SK-N-SH treated with all-trans-retinoic acid at 6 μM for 48 hours (cell line): ENCODE data around the gene LINGO1.

Source experiments
- ATAC-seq: fragments of 200-7000 bp; cut with Tn5 transposase; 3 replicates; pipeline ENCODE4 v1.9.1; 2020; ENCODE audit warnings: mild to moderate bottlenecking, moderate library complexity
- ARNTL ChIP-seq: fragments of 450-650 bp; formaldehyde crosslinking; IDR thresholded peaks from 2 replicates; pipeline ENCODE4 v1.5.0; 2020; ENCODE audit warnings: low read depth, mild to moderate bottlenecking, moderate library complexity, borderline replicate concordance
- BACH2 ChIP-seq: fragments of 250-450 bp; sonication (Bioruptor Pico); IDR thresholded peaks from 2 replicates; pipeline ENCODE4 v1.9.0; 2021; ENCODE audit warnings: mild to moderate bottlenecking, borderline replicate concordance
- CSDC2 ChIP-seq: fragments of 250-450 bp; sonication (Bioruptor Pico); IDR thresholded peaks from 2 replicates; pipeline ENCODE4 v1.5.0; 2020; ENCODE audit warnings: mild to moderate bottlenecking, moderate library complexity
- ESRRG ChIP-seq: fragments of 250-450 bp; sonication (Bioruptor Pico); IDR thresholded peaks from 2 replicates; pipeline ENCODE4 v1.6.1; 2021; ENCODE audit warnings: mild to moderate bottlenecking
- GLIS3 ChIP-seq: fragments of 250-450 bp; sonication (Bioruptor Pico); IDR thresholded peaks from 2 replicates; pipeline ENCODE4 v1.5.0; 2020; ENCODE audit warnings: mild to moderate bottlenecking, moderate library complexity
- ISL1 ChIP-seq: fragments of 250-450 bp; sonication (Bioruptor Pico); IDR thresholded peaks from 2 replicates; pipeline ENCODE4 v2.1.2; 2022; ENCODE audit warnings: mild to moderate bottlenecking, moderate library complexity
- OSR1 ChIP-seq: fragments of 250-450 bp; sonication (Bioruptor Pico); IDR thresholded peaks from 2 replicates; pipeline ENCODE4 v1.8.0; 2022; ENCODE audit warnings: moderate library complexity, mild to moderate bottlenecking, inconsistent platforms
- PPARA ChIP-seq: fragments of 250-450 bp; sonication (Bioruptor Pico); IDR thresholded peaks from 2 replicates; pipeline ENCODE4 v1.5.0; 2020; ENCODE audit warnings: mild to moderate bottlenecking, borderline replicate concordance
- RARB ChIP-seq: fragments of 250-450 bp; sonication (Bioruptor Pico); IDR thresholded peaks from 2 replicates; pipeline ENCODE4 v1.8.0; 2021; ENCODE audit warnings: mild to moderate bottlenecking, moderate library complexity
- SNAI2 ChIP-seq: fragments of 250-450 bp; sonication (Bioruptor Pico); IDR thresholded peaks from 2 replicates; pipeline ENCODE4 v1.5.0; 2020; ENCODE audit warnings: mild to moderate bottlenecking, moderate library complexity
- TOX ChIP-seq: fragments of 250-450 bp; sonication (Bioruptor Pico); IDR thresholded peaks from 2 replicates; pipeline ENCODE4 v1.8.0; 2021; ENCODE audit warnings: mild to moderate bottlenecking, moderate library complexity, borderline replicate concordance
- ZC3H10 ChIP-seq: fragments of 250-450 bp; sonication (Bioruptor Pico); IDR thresholded peaks from 2 replicates; pipeline ENCODE4 v1.5.1; 2021; ENCODE audit warnings: mild to moderate bottlenecking, moderate library complexity
- ZFP3 ChIP-seq: fragments of 250-450 bp; sonication (Bioruptor Pico); IDR thresholded peaks from 2 replicates; pipeline ENCODE4 v1.5.0; 2020; ENCODE audit warnings: mild to moderate bottlenecking, moderate library complexity
- ZFP30 ChIP-seq: fragments of 450-650 bp; formaldehyde crosslinking; IDR thresholded peaks from 2 replicates; pipeline ENCODE4 v1.5.0; 2022; ENCODE audit warnings: mild to moderate bottlenecking, moderate library complexity
- ZNF70 ChIP-seq: fragments of 450-650 bp; formaldehyde crosslinking; IDR thresholded peaks from 2 replicates; pipeline ENCODE4 v1.5.0; 2020; ENCODE audit warnings: mild to moderate bottlenecking, moderate library complexity
- TF ChIP-seq, protein P1 (sequence below): fragments of 250-450 bp; sonication (Bioruptor Pico); IDR thresholded peaks from 2 replicates; pipeline ENCODE4 v1.5.1; 2021; ENCODE audit warnings: mild to moderate bottlenecking, moderate library complexity
- TF ChIP-seq, protein P2 (sequence below): fragments of 250-450 bp; sonication (Bioruptor Pico); IDR thresholded peaks from 2 replicates; pipeline ENCODE4 v1.5.0; 2020; ENCODE audit warnings: mild to moderate bottlenecking, moderate library complexity
- TF ChIP-seq, protein P3 (sequence below): fragments of 250-450 bp; sonication (Bioruptor Pico); IDR thresholded peaks from 2 replicates; pipeline ENCODE4 v1.8.0; 2020; ENCODE audit warnings: mild to moderate bottlenecking, moderate library complexity, borderline replicate concordance
- TF ChIP-seq, protein P4 (sequence below): fragments of 250-450 bp; sonication (Bioruptor Pico); IDR thresholded peaks from 2 replicates; pipeline ENCODE4 v1.5.1; 2020; ENCODE audit warnings: low read depth, mild to moderate bottlenecking, moderate library complexity

Gene LINGO1

DNA sequence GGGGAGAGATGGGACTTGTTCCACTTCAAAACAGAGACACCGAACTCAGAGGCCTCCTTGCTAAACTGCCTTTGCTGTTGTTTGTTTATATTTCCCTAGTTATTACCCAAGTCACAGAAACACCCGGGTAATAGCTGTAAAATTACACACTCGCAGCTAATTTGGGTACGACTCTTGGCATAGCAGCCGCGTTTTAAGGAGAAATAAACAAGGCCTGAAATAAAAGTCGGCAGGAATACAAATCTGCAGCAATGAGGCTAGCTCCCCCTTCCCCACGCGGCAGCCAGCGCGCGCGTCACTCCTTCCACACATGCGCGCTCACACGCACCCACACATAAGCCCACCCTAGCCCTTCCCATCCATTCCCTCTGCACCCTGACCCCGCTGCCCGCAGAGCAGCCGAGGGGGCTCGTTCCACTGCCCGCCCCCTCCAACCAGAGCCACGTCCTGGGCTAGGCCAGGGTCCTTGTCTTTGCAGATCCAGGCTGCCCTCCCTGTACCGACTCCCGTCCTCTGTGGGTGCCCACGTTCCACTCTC is 67.3 kb downstream of the LINGO1 start:
- ATAC-seq: no peak
- TF ChIP-seq BACH2: no peak
- no peak for TF ChIP-seq TOX
- TF ChIP-seq CSDC2 (CRISPR knock-in tag): no peak
- TF ChIP-seq ZC3H10: no peak
- no peak for TF ChIP-seq SNAI2 (CRISPR knock-in tag)

DNA sequence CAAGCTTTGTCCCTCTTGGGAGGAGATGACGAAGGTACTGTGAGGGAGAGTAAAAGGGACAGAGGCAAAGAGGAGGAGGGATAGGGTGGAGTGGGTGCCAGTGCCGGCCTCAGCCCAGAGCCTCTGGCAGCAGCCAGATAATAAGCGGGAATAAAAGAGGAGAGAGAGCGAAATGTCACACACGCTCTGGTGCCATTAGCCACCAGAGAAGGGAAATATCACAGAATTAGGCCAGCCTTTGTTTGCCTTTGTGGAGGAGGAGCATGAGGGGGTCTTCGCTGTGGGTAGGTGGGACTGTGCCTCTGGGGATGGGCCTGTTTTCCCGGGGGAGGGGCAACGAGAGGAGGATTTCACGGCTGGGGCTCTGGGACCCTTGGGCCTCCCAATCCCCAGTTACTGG is 67.8 kb downstream of the LINGO1 start:
- TF ChIP-seq BACH2: no peak
- no peak for TF ChIP-seq RARB
- TF ChIP-seq ZFP3 (CRISPR knock-in tag): no peak
- TF ChIP-seq, protein P1, sequence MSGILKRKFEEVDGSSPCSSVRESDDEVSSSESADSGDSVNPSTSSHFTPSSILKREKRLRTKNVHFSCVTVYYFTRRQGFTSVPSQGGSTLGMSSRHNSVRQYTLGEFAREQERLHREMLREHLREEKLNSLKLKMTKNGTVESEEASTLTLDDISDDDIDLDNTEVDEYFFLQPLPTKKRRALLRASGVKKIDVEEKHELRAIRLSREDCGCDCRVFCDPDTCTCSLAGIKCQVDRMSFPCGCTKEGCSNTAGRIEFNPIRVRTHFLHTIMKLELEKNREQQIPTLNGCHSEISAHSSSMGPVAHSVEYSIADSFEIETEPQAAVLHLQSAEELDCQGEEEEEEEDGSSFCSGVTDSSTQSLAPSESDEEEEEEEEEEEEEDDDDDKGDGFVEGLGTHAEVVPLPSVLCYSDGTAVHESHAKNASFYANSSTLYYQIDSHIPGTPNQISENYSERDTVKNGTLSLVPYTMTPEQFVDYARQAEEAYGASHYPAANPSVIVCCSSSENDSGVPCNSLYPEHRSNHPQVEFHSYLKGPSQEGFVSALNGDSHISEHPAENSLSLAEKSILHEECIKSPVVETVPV (CRISPR knock-in tag): no peak
- TF ChIP-seq PPARA (CRISPR knock-in tag): no peak
- TF ChIP-seq TOX: no peak
- TF ChIP-seq GLIS3 (CRISPR knock-in tag): no peak
- no peak for TF ChIP-seq ZC3H10
- TF ChIP-seq ISL1 (CRISPR knock-in tag): no peak
- TF ChIP-seq, protein P2, sequence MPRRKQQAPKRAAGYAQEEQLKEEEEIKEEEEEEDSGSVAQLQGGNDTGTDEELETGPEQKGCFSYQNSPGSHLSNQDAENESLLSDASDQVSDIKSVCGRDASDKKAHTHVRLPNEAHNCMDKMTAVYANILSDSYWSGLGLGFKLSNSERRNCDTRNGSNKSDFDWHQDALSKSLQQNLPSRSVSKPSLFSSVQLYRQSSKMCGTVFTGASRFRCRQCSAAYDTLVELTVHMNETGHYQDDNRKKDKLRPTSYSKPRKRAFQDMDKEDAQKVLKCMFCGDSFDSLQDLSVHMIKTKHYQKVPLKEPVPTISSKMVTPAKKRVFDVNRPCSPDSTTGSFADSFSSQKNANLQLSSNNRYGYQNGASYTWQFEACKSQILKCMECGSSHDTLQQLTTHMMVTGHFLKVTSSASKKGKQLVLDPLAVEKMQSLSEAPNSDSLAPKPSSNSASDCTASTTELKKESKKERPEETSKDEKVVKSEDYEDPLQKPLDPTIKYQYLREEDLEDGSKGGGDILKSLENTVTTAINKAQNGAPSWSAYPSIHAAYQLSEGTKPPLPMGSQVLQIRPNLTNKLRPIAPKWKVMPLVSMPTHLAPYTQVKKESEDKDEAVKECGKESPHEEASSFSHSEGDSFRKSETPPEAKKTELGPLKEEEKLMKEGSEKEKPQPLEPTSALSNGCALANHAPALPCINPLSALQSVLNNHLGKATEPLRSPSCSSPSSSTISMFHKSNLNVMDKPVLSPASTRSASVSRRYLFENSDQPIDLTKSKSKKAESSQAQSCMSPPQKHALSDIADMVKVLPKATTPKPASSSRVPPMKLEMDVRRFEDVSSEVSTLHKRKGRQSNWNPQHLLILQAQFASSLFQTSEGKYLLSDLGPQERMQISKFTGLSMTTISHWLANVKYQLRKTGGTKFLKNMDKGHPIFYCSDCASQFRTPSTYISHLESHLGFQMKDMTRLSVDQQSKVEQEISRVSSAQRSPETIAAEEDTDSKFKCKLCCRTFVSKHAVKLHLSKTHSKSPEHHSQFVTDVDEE: no peak
- TF ChIP-seq, protein P3, sequence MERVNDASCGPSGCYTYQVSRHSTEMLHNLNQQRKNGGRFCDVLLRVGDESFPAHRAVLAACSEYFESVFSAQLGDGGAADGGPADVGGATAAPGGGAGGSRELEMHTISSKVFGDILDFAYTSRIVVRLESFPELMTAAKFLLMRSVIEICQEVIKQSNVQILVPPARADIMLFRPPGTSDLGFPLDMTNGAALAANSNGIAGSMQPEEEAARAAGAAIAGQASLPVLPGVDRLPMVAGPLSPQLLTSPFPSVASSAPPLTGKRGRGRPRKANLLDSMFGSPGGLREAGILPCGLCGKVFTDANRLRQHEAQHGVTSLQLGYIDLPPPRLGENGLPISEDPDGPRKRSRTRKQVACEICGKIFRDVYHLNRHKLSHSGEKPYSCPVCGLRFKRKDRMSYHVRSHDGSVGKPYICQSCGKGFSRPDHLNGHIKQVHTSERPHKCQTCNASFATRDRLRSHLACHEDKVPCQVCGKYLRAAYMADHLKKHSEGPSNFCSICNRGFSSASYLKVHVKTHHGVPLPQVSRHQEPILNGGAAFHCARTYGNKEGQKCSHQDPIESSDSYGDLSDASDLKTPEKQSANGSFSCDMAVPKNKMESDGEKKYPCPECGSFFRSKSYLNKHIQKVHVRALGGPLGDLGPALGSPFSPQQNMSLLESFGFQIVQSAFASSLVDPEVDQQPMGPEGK (CRISPR knock-in tag): no peak
- TF ChIP-seq ESRRG: no peak
- no peak for TF ChIP-seq ZNF70 (CRISPR knock-in tag)
- TF ChIP-seq CSDC2 (CRISPR knock-in tag): no peak
- ATAC-seq: no peak

DNA sequence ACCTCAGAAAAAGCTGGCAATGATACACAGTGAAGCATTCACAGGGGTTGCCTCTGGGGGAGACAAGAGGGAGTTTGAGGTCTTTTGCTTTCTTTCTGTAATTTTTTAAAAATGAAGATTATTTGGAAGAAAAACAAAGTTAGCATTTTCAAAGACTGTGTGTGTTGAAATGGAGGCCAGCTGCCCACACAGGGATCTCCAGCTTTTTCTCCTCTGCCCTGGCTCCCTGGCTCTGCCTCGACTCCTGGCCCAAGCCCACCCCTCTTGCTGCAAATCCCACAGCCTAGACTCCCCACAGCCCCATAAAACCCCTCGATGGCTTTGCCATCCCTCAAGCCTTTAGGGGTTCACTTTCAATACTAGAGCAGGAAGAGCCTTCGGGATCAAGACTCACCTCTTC is 68.4 kb downstream of the LINGO1 start:
- TF ChIP-seq, protein P1 (CRISPR knock-in tag): no peak
- TF ChIP-seq SNAI2 (CRISPR knock-in tag) (no peak), ZFP3 (CRISPR knock-in tag) (no peak), RARB (no peak), ISL1 (CRISPR knock-in tag) (no peak), ESRRG (no peak), TOX (no peak), ARNTL (CRISPR knock-in tag) (no peak), ZFP30 (CRISPR knock-in tag) (no peak), GLIS3 (CRISPR knock-in tag) (no peak)
- TF ChIP-seq, all 23 proteins: peak for 0
- ATAC-seq: no peak

DNA sequence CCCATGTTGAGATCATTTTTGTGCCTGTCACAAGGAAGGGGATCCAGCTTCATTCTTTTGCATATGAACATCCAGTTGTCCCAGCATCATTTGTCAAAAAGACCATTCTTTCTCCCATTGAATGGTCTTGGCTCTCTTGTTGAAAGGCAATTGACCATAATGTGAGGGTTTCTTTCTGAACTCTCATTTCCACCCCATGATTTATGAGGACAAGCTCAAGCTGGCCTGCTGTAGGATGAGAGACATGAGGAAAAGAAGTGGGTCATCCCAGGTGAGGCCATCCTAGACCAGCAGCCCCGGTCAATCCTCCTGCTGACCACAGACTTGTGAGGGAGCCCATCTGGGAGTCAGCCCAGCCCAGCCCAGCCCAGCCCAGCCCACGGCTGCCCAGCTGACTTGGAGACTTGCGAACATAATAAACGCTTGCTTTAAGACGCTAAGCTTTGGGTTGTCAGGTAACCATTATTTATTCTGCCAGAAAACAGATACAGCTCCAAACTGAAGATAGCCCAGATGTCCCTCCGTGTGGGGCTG is 69.0 kb downstream of the LINGO1 start:
- no peak for ATAC-seq
- no peak for TF ChIP-seq OSR1
- TF ChIP-seq, protein P3 (CRISPR knock-in tag): no peak
- TF ChIP-seq, protein P2: no peak
- TF ChIP-seq, protein P4, sequence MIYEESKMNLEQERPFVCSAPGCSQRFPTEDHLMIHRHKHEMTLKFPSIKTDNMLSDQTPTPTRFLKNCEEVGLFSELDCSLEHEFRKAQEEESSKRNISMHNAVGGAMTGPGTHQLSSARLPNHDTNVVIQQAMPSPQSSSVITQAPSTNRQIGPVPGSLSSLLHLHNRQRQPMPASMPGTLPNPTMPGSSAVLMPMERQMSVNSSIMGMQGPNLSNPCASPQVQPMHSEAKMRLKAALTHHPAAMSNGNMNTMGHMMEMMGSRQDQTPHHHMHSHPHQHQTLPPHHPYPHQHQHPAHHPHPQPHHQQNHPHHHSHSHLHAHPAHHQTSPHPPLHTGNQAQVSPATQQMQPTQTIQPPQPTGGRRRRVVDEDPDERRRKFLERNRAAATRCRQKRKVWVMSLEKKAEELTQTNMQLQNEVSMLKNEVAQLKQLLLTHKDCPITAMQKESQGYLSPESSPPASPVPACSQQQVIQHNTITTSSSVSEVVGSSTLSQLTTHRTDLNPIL (CRISPR knock-in tag): no peak
- TF ChIP-seq PPARA (CRISPR knock-in tag): no peak
- no peak for TF ChIP-seq ZFP30 (CRISPR knock-in tag)
